PC-9 (cell line): ENCODE measurements around the gene UPF2. TPM values are rescaled to one million over a fixed set of nuclear protein-coding genes. Genes with fewer than 3 reads are reported as not detected.

Experiments used
- BruUV-seq: library from RNA; stranded (reverse); fragments of 400-500 nt; replicated peaks from 2 replicates; lab custom pipeline; 2021; lab: Mats Ljungman, UMichigan
- CTCF ChIA-PET: fragments of 300-600 bp; sonication (Branson Sonifier 250); formaldehyde crosslinking; loops from one replicate; lab custom pipeline; 2022; ENCODE audit warnings: antibody characterized with exemption; lab: Charles Lee
- POLR2A ChIA-PET: fragments of 300-600 bp; sonication (Branson Sonifier 250); formaldehyde crosslinking; loops from one replicate; lab custom pipeline; 2022; ENCODE audit warnings: antibody characterized with exemption; ENCODE audit not compliant: unreplicated experiment; lab: Charles Lee
- DNase-seq, 2 experiments: peaks; one replicate each; pipeline versions ENCODE4 v3.0.0 to v3.0.0-alpha.2; 2015 to 2022; ENCODE audit warnings: mixed read lengths in 1 of 2
- H2AFZ ChIP-seq: fragments of 200-600 bp; sonication (generic); 2 replicates; pipeline ENCODE4 v1.8.1; 2017; ENCODE audit warnings: antibody characterized with exemption
- H3F3A ChIP-seq: fragments of 200-600 bp; sonication (generic); 2 replicates; pipeline ENCODE4 v1.8.1; 2017; ENCODE audit warnings: antibody characterized with exemption, mild to moderate bottlenecking, low read depth; ENCODE audit not compliant: insufficient read depth
- H3K27ac ChIP-seq: fragments of 200-600 bp; sonication (generic); 2 replicates; pipeline ENCODE4 v1.6.1; 2016; ENCODE audit warnings: mixed run types
- H3K27me3 ChIP-seq: fragments of 200-600 bp; sonication (generic); 2 replicates; pipeline ENCODE4 v1.6.1; 2016; ENCODE audit warnings: low read depth, mixed run types; ENCODE audit not compliant: insufficient read depth
- H3K36me3 ChIP-seq: fragments of 200-600 bp; sonication (generic); 2 replicates; pipeline ENCODE4 v1.6.1; 2016; ENCODE audit warnings: low read depth, mixed run types
- H3K4me1 ChIP-seq: fragments of 200-600 bp; sonication (generic); replicated peaks from 2 replicates; pipeline ENCODE4 v1.6.1; 2016; ENCODE audit warnings: mixed run types; ENCODE audit not compliant: insufficient read depth
- H3K4me2 ChIP-seq: fragments of 200-600 bp; sonication (generic); 2 replicates; pipeline ENCODE4 v1.6.1; 2017; ENCODE audit warnings: mixed run types
- H3K4me3 ChIP-seq: fragments of 200-600 bp; sonication (generic); 2 replicates; pipeline ENCODE4 v1.6.1; 2016; ENCODE audit warnings: mixed run types
- H3K79me2 ChIP-seq: fragments of 200-600 bp; sonication (generic); 2 replicates; pipeline ENCODE4 v1.6.1; 2017; ENCODE audit warnings: low read depth, mixed run types
- H3K9me2 ChIP-seq: fragments of 200-600 bp; sonication (generic); 2 replicates; pipeline ENCODE4 v1.8.1; 2017; ENCODE audit warnings: mild to moderate bottlenecking; ENCODE audit not compliant: insufficient read depth
- H3K9me3 ChIP-seq: fragments of 200-600 bp; sonication (generic); 2 replicates; pipeline ENCODE4 v1.8.1; 2016; ENCODE audit warnings: low read depth; ENCODE audit not compliant: insufficient read depth
- H4K20me1 ChIP-seq: fragments of 200-600 bp; sonication (generic); 2 replicates; pipeline ENCODE4 v1.8.1; 2017; ENCODE audit not compliant: insufficient read depth
- EZH2 ChIP-seq: fragments of 200-600 bp; sonication (generic); IDR thresholded peaks from 2 replicates; pipeline ENCODE4 v1.8.0; 2017; ENCODE audit warnings: antibody characterized with exemption, low read depth
- intact Hi-C: fragments of 100-400 bp; cut with micrococcal nuclease; formaldehyde crosslinking; loops from one replicate; pipeline ENCODE4 v1.10.0; 2022; ENCODE audit not compliant: unreplicated experiment
- total RNA-seq: library from RNA; stranded (reverse); gene quantifications from 2 replicates; pipeline ENCODE4 v1.2.3, GENCODE V29; 2021
- TF ChIP-seq, protein P1 (sequence below): fragments of 200-600 bp; sonication (generic); conservative IDR thresholded peaks from 2 replicates; pipeline ENCODE4 v1.6.1; 2017; ENCODE audit warnings: mixed run types, antibody characterized with exemption, mild to moderate bottlenecking, moderate library complexity

Gene UPF2
- total RNA-seq, 1 experiment from 2014 or later: 25.9 TPM

DNA sequence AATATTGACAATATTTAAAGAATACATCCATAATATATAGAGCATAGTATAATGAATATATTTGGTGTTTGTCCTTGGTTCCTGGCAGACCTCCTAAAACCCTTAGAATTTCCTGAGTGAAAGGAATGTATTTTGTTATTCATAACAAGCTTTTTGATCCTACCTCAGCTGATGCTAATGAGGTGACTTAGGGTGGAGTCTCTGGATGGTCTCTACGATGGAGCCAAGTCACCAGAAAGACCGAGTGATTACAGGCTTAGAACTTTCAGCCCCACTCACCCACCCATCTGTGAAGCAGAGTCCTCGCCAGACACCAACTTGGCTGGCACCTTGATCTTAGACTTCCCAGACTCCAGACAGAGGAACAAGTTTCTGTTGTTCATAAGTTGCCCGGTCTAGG, 35.9 kb downstream of the UPF2 start:
- Histone ChIP-seq H3K9me2 (no peaks in the 10 kb centered on the region), H3K4me3 (no peak overlapping the region), H2AFZ (no peak overlapping the region), H3K27me3 (no peaks in the 10 kb centered on the region), H3F3A (no peaks in the 10 kb centered on the region; the same call in 1 of the 2 replicates), H3K4me1 (no peaks in the 10 kb centered on the region), H3K36me3 (peaks cover 5% of the 10 kb centered on the region; the same call in 1 of the 2 replicates), H3K9me3 (no peaks in the 10 kb centered on the region), H4K20me1 (no peaks in the 10 kb centered on the region), H3K27ac (no peak overlapping the region), H3K4me2 (no peak overlapping the region), H3K79me2 (no peaks in the 10 kb centered on the region; the same call in 1 of the 2 replicates)
- no peak for TF ChIP-seq EZH2
- TF ChIP-seq, protein P1, sequence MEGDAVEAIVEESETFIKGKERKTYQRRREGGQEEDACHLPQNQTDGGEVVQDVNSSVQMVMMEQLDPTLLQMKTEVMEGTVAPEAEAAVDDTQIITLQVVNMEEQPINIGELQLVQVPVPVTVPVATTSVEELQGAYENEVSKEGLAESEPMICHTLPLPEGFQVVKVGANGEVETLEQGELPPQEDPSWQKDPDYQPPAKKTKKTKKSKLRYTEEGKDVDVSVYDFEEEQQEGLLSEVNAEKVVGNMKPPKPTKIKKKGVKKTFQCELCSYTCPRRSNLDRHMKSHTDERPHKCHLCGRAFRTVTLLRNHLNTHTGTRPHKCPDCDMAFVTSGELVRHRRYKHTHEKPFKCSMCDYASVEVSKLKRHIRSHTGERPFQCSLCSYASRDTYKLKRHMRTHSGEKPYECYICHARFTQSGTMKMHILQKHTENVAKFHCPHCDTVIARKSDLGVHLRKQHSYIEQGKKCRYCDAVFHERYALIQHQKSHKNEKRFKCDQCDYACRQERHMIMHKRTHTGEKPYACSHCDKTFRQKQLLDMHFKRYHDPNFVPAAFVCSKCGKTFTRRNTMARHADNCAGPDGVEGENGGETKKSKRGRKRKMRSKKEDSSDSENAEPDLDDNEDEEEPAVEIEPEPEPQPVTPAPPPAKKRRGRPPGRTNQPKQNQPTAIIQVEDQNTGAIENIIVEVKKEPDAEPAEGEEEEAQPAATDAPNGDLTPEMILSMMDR: no peak
- CTCF ChIA-PET: no interaction called here
- BruUV-seq: no TSS peak
- no peak for DNase-seq
- intact Hi-C loops: no loop called here
- POLR2A ChIA-PET: no interaction called here

DNA sequence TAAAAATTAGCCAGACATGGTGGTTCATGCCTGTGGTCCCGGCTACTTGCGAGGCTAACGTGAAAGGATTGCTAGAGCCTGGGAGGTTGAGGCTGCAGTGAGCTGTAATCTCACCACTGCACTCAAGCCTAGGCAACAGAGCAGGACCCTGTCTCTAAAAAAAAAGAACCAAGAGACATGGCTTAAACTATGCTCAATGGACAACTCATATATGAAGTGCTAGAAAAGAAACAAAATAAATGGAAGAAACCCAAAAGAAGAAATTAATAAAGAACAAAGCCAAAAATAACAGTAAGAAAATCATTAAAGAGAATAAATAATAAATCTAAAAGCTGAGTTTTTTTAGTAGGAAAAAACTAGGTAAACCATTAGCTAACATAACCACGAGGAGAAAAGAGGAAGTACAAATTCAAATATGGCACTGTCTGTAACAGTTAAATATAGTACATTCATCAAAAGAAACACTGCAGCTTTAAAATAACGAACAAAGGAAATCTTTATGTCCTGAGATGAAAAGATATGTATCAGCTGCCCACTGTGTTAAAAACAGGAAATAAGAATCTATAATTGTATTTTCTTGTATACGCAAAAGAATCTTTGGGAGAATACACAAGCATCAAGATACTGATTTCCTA, 48.7 kb downstream of the UPF2 start:
- Histone ChIP-seq H3F3A (no peaks in the 10 kb centered on the region), H3K4me3 (no peak overlapping the region), H3K9me3 (no peaks in the 10 kb centered on the region), H3K79me2 (no peaks in the 10 kb centered on the region), H3K4me1 (no peaks in the 10 kb centered on the region), H3K27ac (no peak overlapping the region), H3K9me2 (no peaks in the 10 kb centered on the region), H3K36me3 (no peaks in the 10 kb centered on the region), H2AFZ (no peak overlapping the region), H4K20me1 (no peaks in the 10 kb centered on the region), H3K4me2 (no peak overlapping the region), H3K27me3 (no peaks in the 10 kb centered on the region)
- ChIA-PET POLR2A (interaction anchor here (0.7 kb wide), 2 partner anchors 377 to 1223 kb away, joined by 3 to 4 read pairs; no protein-coding TSS in a partner anchor), CTCF (no interaction called here)
- intact Hi-C loops: no loop called here
- DNase-seq: no peak
- no TSS peak for BruUV-seq
- TF ChIP-seq, protein P1: no peak
- TF ChIP-seq EZH2: no peak

DNA sequence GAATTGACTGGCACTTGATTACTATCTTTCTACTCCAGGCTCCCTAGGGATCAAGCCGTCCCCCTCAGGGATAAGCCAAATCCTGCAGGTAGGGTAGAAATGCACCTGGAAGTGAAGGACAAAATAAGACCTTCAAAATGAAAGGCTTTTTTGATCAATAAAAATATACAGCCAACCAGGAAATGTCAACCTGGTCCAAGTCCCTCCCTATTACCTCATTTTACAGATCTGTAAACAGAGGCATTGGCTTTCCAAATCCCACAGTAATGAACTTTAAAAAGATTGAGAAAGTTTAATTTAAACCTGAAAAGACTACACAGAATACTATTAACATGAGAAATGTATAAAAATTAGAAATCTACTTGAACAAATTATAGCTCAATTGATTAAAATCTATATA, 53.7 kb downstream of the UPF2 start:
- Histone ChIP-seq H3K4me2 (no peak overlapping the region), H4K20me1 (no peaks in the 10 kb centered on the region), H3K36me3 (no peaks in the 10 kb centered on the region), H2AFZ (no peak overlapping the region), H3K79me2 (no peaks in the 10 kb centered on the region), H3K4me1 (peaks cover 6% of the 10 kb centered on the region; the same call in 1 of the 2 replicates), H3K9me3 (no peaks in the 10 kb centered on the region), H3K4me3 (no peak overlapping the region), H3K9me2 (no peaks in the 10 kb centered on the region), H3K27me3 (no peaks in the 10 kb centered on the region), H3K27ac (no peak overlapping the region), H3F3A (no peaks in the 10 kb centered on the region)
- no peak for DNase-seq
- intact Hi-C loops: no loop called here
- TF ChIP-seq EZH2: no peak
- TF ChIP-seq, protein P1: no peak
- no TSS peak for BruUV-seq
- POLR2A ChIA-PET: no interaction called here
- CTCF ChIA-PET: interaction anchor here (0.7 kb wide), 1 partner anchor 195 kb away, joined by 3 read pairs; no protein-coding TSS in a partner anchor
